Measurements from ENCODE around the gene LRFN3. TPM values are rescaled to one million over a fixed set of nuclear protein-coding genes. Genes with fewer than 3 reads are reported as not detected.

LRFN3 gene
- total and polyA plus RNA-seq, 2 donors (not counting 1 experiment from before 2014, with no cell fraction given): 0.79 to 1.6 TPM

DNA sequence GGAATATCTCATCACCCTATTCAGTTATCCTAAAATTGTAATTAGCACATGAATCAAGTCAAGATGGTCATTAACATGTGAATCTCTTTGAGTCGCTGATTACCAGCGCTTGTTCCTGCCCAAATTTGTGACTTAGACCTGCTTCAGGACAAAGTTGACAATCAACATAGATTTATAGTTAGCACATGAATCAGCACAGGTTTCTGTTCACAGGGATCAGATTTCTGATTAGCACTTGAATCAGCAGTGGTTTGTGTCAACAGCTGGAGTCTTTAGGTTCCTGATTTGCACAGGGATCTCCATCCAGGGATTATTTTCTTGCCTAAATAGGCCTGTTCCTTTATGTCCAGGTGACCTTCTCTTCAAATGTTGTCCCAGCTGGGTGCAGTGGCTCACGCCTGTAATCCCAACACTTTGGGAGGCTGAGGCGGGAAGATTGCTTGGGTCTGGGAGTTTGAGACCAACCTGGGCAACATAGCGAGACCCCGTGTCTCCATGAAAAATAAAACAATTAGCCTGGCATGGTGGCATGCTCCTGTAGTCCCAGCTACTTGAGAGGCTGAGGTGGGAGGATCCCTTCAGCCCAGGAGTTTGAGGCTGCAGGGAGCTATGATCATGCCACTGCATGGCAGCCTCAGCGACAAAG is 3.8 kb upstream of the LRFN3 start:
- Mint-ChIP-seq H3K4me1 (peaks cover 42% of the 10 kb centered on the region), H3K4me3 (no peak overlapping the region), H3K9me3 (ENCODE audit: insufficient read depth) (no peaks in the 10 kb centered on the region), H3K27ac (peak overlapping the region; percentile 86), H3K27me3 (peaks cover 5% of the 10 kb centered on the region)
- TF ChIP-seq, protein P1, sequence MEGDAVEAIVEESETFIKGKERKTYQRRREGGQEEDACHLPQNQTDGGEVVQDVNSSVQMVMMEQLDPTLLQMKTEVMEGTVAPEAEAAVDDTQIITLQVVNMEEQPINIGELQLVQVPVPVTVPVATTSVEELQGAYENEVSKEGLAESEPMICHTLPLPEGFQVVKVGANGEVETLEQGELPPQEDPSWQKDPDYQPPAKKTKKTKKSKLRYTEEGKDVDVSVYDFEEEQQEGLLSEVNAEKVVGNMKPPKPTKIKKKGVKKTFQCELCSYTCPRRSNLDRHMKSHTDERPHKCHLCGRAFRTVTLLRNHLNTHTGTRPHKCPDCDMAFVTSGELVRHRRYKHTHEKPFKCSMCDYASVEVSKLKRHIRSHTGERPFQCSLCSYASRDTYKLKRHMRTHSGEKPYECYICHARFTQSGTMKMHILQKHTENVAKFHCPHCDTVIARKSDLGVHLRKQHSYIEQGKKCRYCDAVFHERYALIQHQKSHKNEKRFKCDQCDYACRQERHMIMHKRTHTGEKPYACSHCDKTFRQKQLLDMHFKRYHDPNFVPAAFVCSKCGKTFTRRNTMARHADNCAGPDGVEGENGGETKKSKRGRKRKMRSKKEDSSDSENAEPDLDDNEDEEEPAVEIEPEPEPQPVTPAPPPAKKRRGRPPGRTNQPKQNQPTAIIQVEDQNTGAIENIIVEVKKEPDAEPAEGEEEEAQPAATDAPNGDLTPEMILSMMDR (IDR thresholded peaks at IDR 0.05): no peak
- no peak for TF ChIP-seq EZH2 (IDR thresholded peaks at IDR 0.05; ENCODE audit: borderline replicate concordance, insufficient read depth, low read depth, low read length, poor library complexity, severe bottlenecking)
- no peak overlapping the region for H3K4me3 ChIP-seq (ENCODE audit: control extremely low read depth in 1 of 5, extremely low read depth in 1 of 5, insufficient read depth in 1 of 5, low read depth in 2 of 5, low read length in 4 of 5)
- H3K9me3 ChIP-seq (ENCODE audit: control extremely low read depth in 1 of 3, control insufficient read depth in 2 of 3, insufficient read depth in 1 of 3, low read length in 2 of 3): no peaks in the 10 kb centered on the region
- H3K4me1 ChIP-seq (ENCODE audit: control insufficient read depth in 2 of 2, insufficient read depth in 2 of 2, low read length in 2 of 2): peaks cover 49 to 63% of the 10 kb centered on the region in 2 donors
- ATAC-seq (ENCODE audit: low read depth): no peak
- H3K9ac ChIP-seq (ENCODE audit: low read length): no peak overlapping the region
- ChIA-PET POLR2A (interaction anchor here (0.6 to 1.3 kb wide), 2 partner anchors 51 to 205 kb away, joined by 3 to 5 read pairs; no protein-coding TSS in a partner anchor), CTCF (interaction anchor here (0.6 to 8.0 kb wide), 8 partner anchors 29 to 240 kb away, joined by 3 to 168 read pairs (median 3); no protein-coding TSS in a partner anchor)
- H4K20me1 ChIP-seq (ENCODE audit: control insufficient read depth, insufficient read depth, low read length, poor library complexity, severe bottlenecking): no peaks in the 10 kb centered on the region
- no peak for DNase-seq
- H3K36me3 ChIP-seq (replicated peaks in 1 of 2; ENCODE audit: control extremely low read depth in 1 of 2, control insufficient read depth in 1 of 2, extremely low read depth in 1 of 2, insufficient read depth in 2 of 2, low read length in 1 of 2): no peaks in the 10 kb centered on the region
- H3K79me2 ChIP-seq (ENCODE audit: control insufficient read depth, insufficient read depth, low read length): no peaks in the 10 kb centered on the region
- 77% methylated on average over 5 of the region's 7 CpGs for WGBS (ENCODE audit: insufficient coverage)
- H3K27me3 ChIP-seq (replicated peaks in 1 of 4; ENCODE audit: control extremely low read depth in 1 of 4, control insufficient read depth in 3 of 4, insufficient read depth in 4 of 4, low read length in 3 of 4): peaks cover 0 to 16% (median 3%) of the 10 kb centered on the region in 4 experiments
- intact Hi-C loops (cut with micrococcal nuclease): no loop called here
- H3K27ac ChIP-seq (ENCODE audit: low read length in 2 of 2): peak overlapping the region; percentile 25 to 57
- peak overlapping the region; percentile 57 for H2AFZ ChIP-seq (ENCODE audit: insufficient read depth, low read depth, low read length, poor library complexity, severe bottlenecking)
- H3K4me2 ChIP-seq (replicated peaks; ENCODE audit: low read depth, low read length, poor library complexity, severe bottlenecking): peak overlapping the region; percentile 52

DNA sequence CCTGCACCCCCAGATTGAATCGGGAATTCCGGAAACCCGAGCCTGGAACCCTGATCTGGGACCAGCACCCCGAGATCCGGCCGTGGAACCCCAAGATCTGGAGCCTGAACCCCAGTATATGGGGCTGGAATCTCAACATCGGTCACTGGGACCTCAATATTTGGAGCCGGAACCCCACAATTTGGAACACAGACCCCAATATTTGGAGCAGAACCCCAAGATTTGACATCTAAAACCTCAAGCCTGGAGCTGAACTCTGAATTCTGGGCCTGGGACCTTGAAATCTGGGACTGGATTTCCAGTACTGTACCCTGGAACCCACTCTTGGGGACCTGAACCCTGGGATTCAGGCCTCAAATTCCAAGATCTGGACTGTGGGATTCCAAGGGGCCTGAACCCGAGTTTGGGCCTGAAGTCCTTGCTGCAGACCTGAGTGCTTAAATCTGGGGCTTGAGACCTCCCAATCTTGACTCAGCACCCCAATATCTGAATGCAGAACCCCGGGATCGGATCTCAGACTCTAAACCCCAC is 629 bp downstream of the LRFN3 start:
- H3K27ac Mint-ChIP-seq: no peak overlapping the region
- 38% methylated on average over 11 of the region's 11 CpGs for WGBS (ENCODE audit: insufficient coverage)
- Histone ChIP-seq H3K79me2 (ENCODE audit: control insufficient read depth, insufficient read depth, low read length) (no peaks in the 10 kb centered on the region), H2AFZ (ENCODE audit: insufficient read depth, low read depth, low read length, poor library complexity, severe bottlenecking) (peak overlapping the region; percentile 28), H3K4me3 (ENCODE audit: control extremely low read depth in 1 of 5, extremely low read depth in 1 of 5, insufficient read depth in 1 of 5, low read depth in 2 of 5, low read length in 4 of 5) (peak overlapping the region in 4 of 5 experiments; percentile 8 to 54 (median 30)), H3K27me3 (replicated peaks in 1 of 4; ENCODE audit: control extremely low read depth in 1 of 4, control insufficient read depth in 3 of 4, insufficient read depth in 4 of 4, low read length in 3 of 4) (peaks cover 0 to 16% (median 3%) of the 10 kb centered on the region in 4 experiments), H3K4me2 (replicated peaks; ENCODE audit: low read depth, low read length, poor library complexity, severe bottlenecking) (peak overlapping the region; percentile 79), H3K27ac (ENCODE audit: low read length in 2 of 2) (peak overlapping the region in 1 of 2 donors; percentile 5), H4K20me1 (ENCODE audit: control insufficient read depth, insufficient read depth, low read length, poor library complexity, severe bottlenecking) (no peaks in the 10 kb centered on the region), H3K9me3 (ENCODE audit: control extremely low read depth in 1 of 3, control insufficient read depth in 2 of 3, insufficient read depth in 1 of 3, low read length in 2 of 3) (no peaks in the 10 kb centered on the region), H3K36me3 (replicated peaks in 1 of 2; ENCODE audit: control extremely low read depth in 1 of 2, control insufficient read depth in 1 of 2, extremely low read depth in 1 of 2, insufficient read depth in 2 of 2, low read length in 1 of 2) (no peaks in the 10 kb centered on the region), H3K4me1 (ENCODE audit: control insufficient read depth in 2 of 2, insufficient read depth in 2 of 2, low read length in 2 of 2) (peaks cover 19 to 24% of the 10 kb centered on the region in 2 donors), H3K9ac (ENCODE audit: low read length) (peak overlapping the region; percentile 19)
- intact Hi-C loops (cut with micrococcal nuclease): no loop called here
- no peak for TF ChIP-seq EZH2 (IDR thresholded peaks at IDR 0.05; ENCODE audit: borderline replicate concordance, insufficient read depth, low read depth, low read length, poor library complexity, severe bottlenecking)
- TF ChIP-seq, protein P1 (IDR thresholded peaks at IDR 0.05): no peak
- ChIA-PET CTCF (interaction anchor here (1.9 kb wide), 1 partner anchor 55 kb away, joined by 7 read pairs; no protein-coding TSS in a partner anchor), POLR2A (no interaction called here)
- no peak for ATAC-seq (ENCODE audit: low read depth)
- peaks cover 26% of the 10 kb centered on the region for H3K4me1 Mint-ChIP-seq
- H3K27me3 Mint-ChIP-seq: peaks cover 22% of the 10 kb centered on the region
- H3K9me3 Mint-ChIP-seq (ENCODE audit: insufficient read depth): no peaks in the 10 kb centered on the region
- peak overlapping the region; percentile 52 for H3K4me3 Mint-ChIP-seq
- no peak for DNase-seq
